NCI-H82 (cell line): ENCODE measurements around the gene SIGLEC8.
"Not testable (repeated sequence)": the region's sequence is repeated elsewhere in the genome, so short reads cannot be mapped to it uniquely, and the experiment has no call there.

Experiments used
- DNase-seq: peaks from one replicate; lab custom pipeline; 2025; lab: John Stamatoyannopoulos, UW

SIGLEC8 gene

GRCh38 chr19:51458051-51458645 lies at the start of gene SIGLEC8:
Gene SIGLEC8, minus strand, starts transcription at chr19:51458454. Its CDS starts 67 bp downstream, at chr19:51458387.
- no peak for DNase-seq

- no peak for DNase-seq
Measured at GRCh38 chr19:51507640-51508058, 49.4 kb upstream of the SIGLEC8 start.

GRCh38 chr19:51507192-51507591 lies 48.9 kb upstream of the SIGLEC8 start:
- no peak for DNase-seq

- DNase-seq: no peak
Measured at GRCh38 chr19:51505904-51506303, 47.6 kb upstream of the SIGLEC8 start.

GRCh38 chr19:51503896-51504295 lies 45.6 kb upstream of the SIGLEC8 start:
- no peak for DNase-seq

- DNase-seq: no peak
Measured at GRCh38 chr19:51503286-51503817, 45.1 kb upstream of the SIGLEC8 start.

GRCh38 chr19:51501594-51502263 lies 43.5 kb upstream of the SIGLEC8 start, which contains the start of gene SIGLEC12:
Gene SIGLEC12, minus strand, starts transcription at chr19:51501800. Its CDS starts 67 bp downstream, at chr19:51501733.
- no peak for DNase-seq

DNA sequence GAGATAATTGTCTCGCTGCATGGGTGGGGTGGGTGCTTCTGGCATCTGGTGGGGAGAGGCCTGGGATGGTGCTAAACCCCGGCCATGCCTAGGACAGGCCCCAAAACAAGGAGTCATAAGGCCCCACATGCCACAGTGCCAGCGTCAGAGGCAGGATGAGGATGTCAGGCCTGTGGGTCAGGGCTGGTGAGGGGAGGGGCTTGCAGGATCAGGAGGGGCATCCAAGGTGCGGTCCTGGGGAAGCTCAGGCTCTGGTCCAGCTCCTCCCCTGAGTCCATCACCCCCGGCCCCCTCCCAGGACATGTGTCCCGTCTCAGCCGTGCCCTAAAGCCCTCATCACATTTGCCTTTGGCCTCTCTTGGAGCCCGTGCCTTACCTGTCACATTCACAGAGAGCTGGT lies 42.7 kb upstream of the SIGLEC8 start:
- not testable (repeated sequence) for DNase-seq

- no peak for DNase-seq
Measured at GRCh38 chr19:51497666-51498065, 39.4 kb upstream of the SIGLEC8 start.

DNA sequence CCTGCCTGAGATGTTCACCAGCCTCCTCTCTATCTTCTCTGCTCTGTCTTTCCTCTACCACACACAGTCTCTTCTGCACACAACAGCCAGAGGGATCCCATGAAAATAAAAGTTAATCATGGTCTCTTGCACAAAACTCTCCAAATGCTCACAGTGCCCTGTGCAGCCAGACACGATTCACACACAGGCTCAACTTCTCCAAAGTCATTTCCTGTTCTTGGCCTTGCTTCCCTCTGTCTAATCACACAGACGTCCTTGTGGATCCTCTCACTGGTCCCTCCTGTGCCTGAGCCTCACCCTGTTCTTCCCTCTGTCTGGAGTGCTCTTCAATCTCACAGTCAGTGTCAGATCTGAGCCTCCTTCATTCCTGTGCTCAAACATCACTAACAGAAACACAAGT lies 35.5 kb upstream of the SIGLEC8 start:
- DNase-seq: no peak

- DNase-seq: no peak
Measured at GRCh38 chr19:51491586-51491985, 33.3 kb upstream of the SIGLEC8 start.

GRCh38 chr19:51490676-51491075 lies 32.4 kb upstream of the SIGLEC8 start:
- DNase-seq: no peak

DNA sequence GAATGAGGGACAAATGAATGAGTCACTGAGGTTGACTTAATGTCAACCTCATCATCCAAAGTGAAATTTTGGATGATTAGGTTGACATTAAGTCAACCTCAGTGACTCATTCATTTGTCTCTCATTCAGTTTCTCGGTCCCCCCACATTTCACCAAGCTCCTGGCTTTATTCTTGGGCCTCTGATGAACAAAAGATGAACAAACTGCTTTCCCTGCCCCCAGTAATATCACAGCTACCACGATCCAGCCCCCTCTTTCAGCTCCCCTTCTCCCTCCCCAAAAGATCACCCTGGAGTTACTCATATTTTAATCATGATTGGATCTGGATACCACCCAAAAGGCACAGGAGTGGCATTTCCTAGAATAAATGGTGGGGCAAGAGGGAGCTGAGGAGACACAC lies 30.9 kb upstream of the SIGLEC8 start:
- no peak for DNase-seq

DNA sequence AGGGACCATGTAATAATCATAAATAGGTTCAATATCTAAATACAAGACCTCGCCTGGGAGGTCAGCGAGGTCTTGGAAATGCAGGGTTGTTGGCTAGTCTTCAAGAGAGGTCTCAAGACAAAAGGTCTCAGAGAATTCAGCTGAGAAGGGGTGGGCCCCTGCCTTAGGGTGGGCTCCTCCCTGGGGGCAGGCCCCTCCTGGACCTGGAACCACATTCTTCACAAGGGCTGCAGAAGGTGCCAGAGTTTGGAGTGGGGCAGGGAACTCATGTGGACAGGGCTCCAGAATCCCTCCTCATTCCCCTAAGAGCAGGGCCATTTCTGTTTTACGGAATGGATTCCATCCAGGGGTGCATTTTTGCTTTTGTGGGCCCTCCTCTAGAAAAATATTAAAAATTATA lies 30.2 kb upstream of the SIGLEC8 start:
- DNase-seq: no peak

- no peak for DNase-seq
Measured at GRCh38 chr19:51485960-51486660, 27.9 kb upstream of the SIGLEC8 start.

- DNase-seq: no peak
Measured at GRCh38 chr19:51480590-51480989, 22.3 kb upstream of the SIGLEC8 start.

DNA sequence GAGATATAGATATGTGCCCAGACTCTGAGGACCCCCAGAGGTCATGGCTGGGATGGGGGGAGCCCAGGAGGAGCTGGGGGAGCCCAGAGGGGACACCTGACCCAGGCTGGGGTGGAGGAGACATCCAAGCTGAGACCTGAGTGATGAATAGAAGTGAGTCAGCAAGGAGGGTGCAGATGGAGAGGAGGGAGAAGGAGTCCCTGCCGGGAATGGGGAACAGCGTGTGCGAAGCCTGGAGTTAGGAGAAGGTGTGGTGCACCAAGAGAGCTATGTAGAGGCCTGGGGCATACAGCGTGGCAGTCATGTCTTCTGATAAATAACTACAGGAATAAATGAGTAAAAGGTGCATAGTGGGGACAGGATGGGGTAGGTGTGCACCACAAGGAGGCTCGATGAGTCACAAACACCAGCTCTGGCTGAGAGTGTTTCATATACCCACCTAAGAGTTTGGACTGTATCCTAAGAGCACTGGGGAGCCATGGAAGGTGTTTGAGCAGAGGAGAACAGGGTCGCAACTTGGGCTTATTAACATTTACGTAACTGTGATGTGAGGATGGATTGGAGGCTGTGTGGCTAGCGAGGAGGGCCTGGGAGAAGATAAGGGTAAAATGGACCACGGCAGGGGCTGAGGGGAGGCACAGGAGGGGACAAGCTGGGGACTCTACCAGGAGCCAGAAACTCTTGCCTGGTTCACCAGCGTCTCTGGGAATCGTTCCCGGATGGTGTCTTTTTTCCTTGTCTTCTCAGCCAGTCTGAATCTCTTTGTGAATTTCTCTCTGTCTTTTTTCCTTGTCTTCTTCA lies 21.5 kb upstream of the SIGLEC8 start:
- DNase-seq: no peak

- DNase-seq: no peak
Measured at GRCh38 chr19:51478381-51479234, 20.4 kb upstream of the SIGLEC8 start, which contains the start of gene CEACAM18. Gene CEACAM18, plus strand, starts transcription at chr19:51478539.

DNA sequence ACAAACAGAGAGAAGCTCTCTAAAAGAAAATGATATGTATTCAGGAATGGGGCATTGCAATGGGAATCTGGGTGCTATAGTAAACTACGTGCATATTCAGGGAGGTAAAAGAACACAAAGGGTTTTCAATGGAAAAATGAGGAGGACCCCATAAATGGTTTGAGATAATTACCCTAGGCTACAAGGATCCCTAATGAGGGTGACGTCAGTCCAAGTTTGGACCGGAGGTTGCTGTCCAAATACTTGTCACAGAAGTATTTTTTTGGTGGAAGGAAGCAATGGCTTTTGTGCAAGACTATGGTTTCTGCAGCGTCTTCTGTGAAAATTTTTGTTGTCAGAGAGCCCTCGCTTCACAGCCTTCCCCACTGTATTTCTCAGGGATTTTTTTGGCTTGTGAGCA lies 19.1 kb upstream of the SIGLEC8 start:
- no peak for DNase-seq

DNA sequence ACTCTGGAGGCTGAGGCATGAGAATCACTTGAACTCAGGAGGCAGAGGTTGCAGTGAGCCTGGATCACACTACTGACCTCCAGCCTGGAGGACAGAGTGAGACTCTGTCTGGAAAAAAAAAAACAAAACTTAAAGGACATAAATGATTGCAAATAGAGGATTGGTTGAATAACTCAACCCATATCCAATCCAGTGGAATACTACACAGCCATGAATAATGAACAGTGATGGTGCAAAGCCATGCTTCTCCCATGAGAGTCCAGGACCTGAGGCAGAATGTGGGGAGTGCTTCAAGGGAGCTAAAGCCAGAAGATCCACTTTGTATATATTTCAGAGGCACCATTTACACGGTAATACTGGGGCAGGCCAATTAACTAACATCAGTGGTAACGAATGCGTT lies 17.9 kb upstream of the SIGLEC8 start:
- no peak for DNase-seq
